Testis (tissue), 2 donors: ENCODE data around the gene PLA2G15.

Experiments used
- CTCF ChIP-seq, 3 experiments: fragments of 450-650 bp in 2 of 3; fragments of 200-600 bp in 1 of 3; sonication (generic) in 1 of 3; IDR thresholded peaks; one replicate each; pipeline ENCODE4 v1.5.1; 2016 to 2019; ENCODE audit warnings: antibody characterized with exemption in 3 of 3, mild to moderate bottlenecking in 2 of 3, moderate library complexity in 1 of 3
- POLR2A ChIP-seq: fragments of 450-650 bp; IDR thresholded peaks from one replicate; pipeline ENCODE4 v1.6.1; 2017; ENCODE audit warnings: antibody characterized with exemption, mild to moderate bottlenecking, moderate library complexity

GRCh38 chr16:68263559-68264127 is 18.5 kb downstream of the PLA2G15 start:
- no peak for TF ChIP-seq CTCF (IDR thresholded peaks at IDR 0.05)
- TF ChIP-seq POLR2A, result no peak
